Measurements from ENCODE around the gene LGMN. TPM values are rescaled to one million over a fixed set of nuclear protein-coding genes. Genes with fewer than 3 reads are reported as not detected.

Gene LGMN
- polyA plus RNA-seq, 1 donor (not counting 4 experiments of a cell fraction or from before 2014, with no cell fraction given) = 61.0 TPM

GRCh38 chr14:92668276-92668973, 80.0 kb downstream of the LGMN start:
- no peaks in the 10 kb centered on the region for H3K27me3 ChIP-seq (ENCODE audit: control insufficient read depth, extremely low read depth, insufficient read depth, low read length)
- no peak for FAIRE-seq

GRCh38 chr14:92666251-92666650, 82.2 kb downstream of the LGMN start:
- no peak overlapping the region for H3K4me2 ChIP-seq (ENCODE audit: control insufficient read depth, extremely low read depth, insufficient read depth, low read depth, low read length)
- H3K27ac ChIP-seq (ENCODE audit: control insufficient read depth, insufficient read depth, low read length) = no peak overlapping the region
- dilution Hi-C loops (cut with MboI; ENCODE audit: extremely low pct_ligation_motif_present, low sequenced_read_pairs) = no loop called here
- H3K4me1 ChIP-seq (ENCODE audit: control insufficient read depth, extremely low read depth, insufficient read depth, low read length) = no peaks in the 10 kb centered on the region
- H3K4me3 ChIP-seq (ENCODE audit: control insufficient read depth in 2 of 3, extremely low read depth in 1 of 3, insufficient read depth in 2 of 3, low read depth in 1 of 3, low read length in 3 of 3) = no peak overlapping the region
- H4K20me1 ChIP-seq (ENCODE audit: control insufficient read depth, extremely low read depth, insufficient read depth, low read length) = no peaks in the 10 kb centered on the region
- H3K79me2 ChIP-seq (ENCODE audit: control insufficient read depth, insufficient read depth, low read length) = no peaks in the 10 kb centered on the region
- no peak overlapping the region for H2AFZ ChIP-seq (ENCODE audit: control insufficient read depth, low read length)
- H3K27me3 ChIP-seq (ENCODE audit: control insufficient read depth, extremely low read depth, insufficient read depth, low read length) = no peaks in the 10 kb centered on the region
- TF ChIP-seq CTCF (optimal IDR thresholded peaks at IDR 0.05 in 1 of 3, IDR thresholded peaks at IDR 0.05 in 1 of 3, conservative IDR thresholded peaks at IDR 0.05 in 1 of 3; ENCODE audit: extremely low read depth in 1 of 3, insufficient read depth in 2 of 3, low read length in 3 of 3) = no peak
- TF ChIP-seq EZH2 (IDR thresholded peaks at IDR 0.05; ENCODE audit: low read length) = no peak
- H3K9me1 ChIP-seq (ENCODE audit: control insufficient read depth, extremely low read depth, insufficient read depth, low read length) = no peaks in the 10 kb centered on the region
- no peaks in the 10 kb centered on the region for H3K36me3 ChIP-seq (ENCODE audit: control insufficient read depth in 2 of 2, extremely low read depth in 1 of 2, insufficient read depth in 2 of 2, low read length in 2 of 2)
- no peak overlapping the region for H3K9ac ChIP-seq (ENCODE audit: control insufficient read depth, extremely low read depth, insufficient read depth, low read length)
- no peak for DNase-seq (ENCODE audit: low read depth, low spot score)
- no peaks in the 10 kb centered on the region for H3K9me3 ChIP-seq (ENCODE audit: control insufficient read depth, low read depth, low read length)
- no peak for FAIRE-seq

More at GRCh38 chr14:92668276-92668973, 80.0 kb downstream of the LGMN start:
- H3K36me3 ChIP-seq (ENCODE audit: control insufficient read depth in 2 of 2, extremely low read depth in 1 of 2, insufficient read depth in 2 of 2, low read length in 2 of 2) = no peaks in the 10 kb centered on the region
- H3K4me2 ChIP-seq (ENCODE audit: control insufficient read depth, extremely low read depth, insufficient read depth, low read depth, low read length) = no peak overlapping the region
- H3K4me3 ChIP-seq (ENCODE audit: control insufficient read depth in 2 of 3, extremely low read depth in 1 of 3, insufficient read depth in 2 of 3, low read depth in 1 of 3, low read length in 3 of 3) = no peak overlapping the region
- no peak overlapping the region for H2AFZ ChIP-seq (ENCODE audit: control insufficient read depth, low read length)
- no peak overlapping the region for H3K9ac ChIP-seq (ENCODE audit: control insufficient read depth, extremely low read depth, insufficient read depth, low read length)
- TF ChIP-seq CTCF (optimal IDR thresholded peaks at IDR 0.05 in 1 of 3, IDR thresholded peaks at IDR 0.05 in 1 of 3, conservative IDR thresholded peaks at IDR 0.05 in 1 of 3; ENCODE audit: extremely low read depth in 1 of 3, insufficient read depth in 2 of 3, low read length in 3 of 3) (no peak), EZH2 (IDR thresholded peaks at IDR 0.05; ENCODE audit: low read length) (no peak)
- no peaks in the 10 kb centered on the region for H4K20me1 ChIP-seq (ENCODE audit: control insufficient read depth, extremely low read depth, insufficient read depth, low read length)
- no peak for DNase-seq (ENCODE audit: low read depth, low spot score)
- no peaks in the 10 kb centered on the region for H3K9me3 ChIP-seq (ENCODE audit: control insufficient read depth, low read depth, low read length)
- H3K4me1 ChIP-seq (ENCODE audit: control insufficient read depth, extremely low read depth, insufficient read depth, low read length) = no peaks in the 10 kb centered on the region
- dilution Hi-C loops (cut with MboI; ENCODE audit: extremely low pct_ligation_motif_present, low sequenced_read_pairs) = no loop called here
- no peak overlapping the region for H3K27ac ChIP-seq (ENCODE audit: control insufficient read depth, insufficient read depth, low read length)
- no peaks in the 10 kb centered on the region for H3K9me1 ChIP-seq (ENCODE audit: control insufficient read depth, extremely low read depth, insufficient read depth, low read length)
- no peaks in the 10 kb centered on the region for H3K79me2 ChIP-seq (ENCODE audit: control insufficient read depth, insufficient read depth, low read length)

All from keratinocyte (primary cell).